HG03196 (cell line): Measurements from ENCODE around the gene BBS7.
A peak's percentile ranks its signal among the peaks of the same experiment; 100 is the strongest.

ENCODE experiments used
- ATAC-seq: cut with Tn5 transposase; IDR thresholded peaks from one replicate; pipeline ENCODE4 v1.9.1; 2021; ENCODE audit not compliant: unreplicated experiment

BBS7 gene

GRCh38 chr4:121869841-121870822 is at the start of gene BBS7:
BBS7 (minus strand) TSS chr4:121870474; CDS start chr4:121870313, 161 bp downstream.
- peak; percentile 100 for ATAC-seq

GRCh38 chr4:121913667-121914066 is 43.4 kb upstream of the BBS7 start:
- no peak for ATAC-seq

DNA sequence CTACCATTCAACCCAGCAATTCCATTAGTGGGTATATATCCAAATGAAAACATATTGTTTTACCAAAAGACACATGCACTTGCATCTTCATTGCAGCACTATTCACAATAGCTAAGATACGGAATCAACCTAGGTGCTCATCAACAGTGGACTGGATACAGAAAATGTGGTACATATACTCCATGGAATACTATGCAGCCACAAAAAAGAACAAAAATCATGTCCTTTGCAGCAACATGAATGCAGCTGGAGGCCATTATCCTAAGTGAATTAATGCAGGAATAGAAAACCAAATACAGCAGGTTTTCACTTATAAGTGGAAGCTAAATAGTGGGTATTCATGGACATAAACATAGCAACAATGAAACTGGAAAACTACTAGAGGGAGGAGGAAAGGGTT is 38.1 kb upstream of the BBS7 start:
- no peak for ATAC-seq

DNA sequence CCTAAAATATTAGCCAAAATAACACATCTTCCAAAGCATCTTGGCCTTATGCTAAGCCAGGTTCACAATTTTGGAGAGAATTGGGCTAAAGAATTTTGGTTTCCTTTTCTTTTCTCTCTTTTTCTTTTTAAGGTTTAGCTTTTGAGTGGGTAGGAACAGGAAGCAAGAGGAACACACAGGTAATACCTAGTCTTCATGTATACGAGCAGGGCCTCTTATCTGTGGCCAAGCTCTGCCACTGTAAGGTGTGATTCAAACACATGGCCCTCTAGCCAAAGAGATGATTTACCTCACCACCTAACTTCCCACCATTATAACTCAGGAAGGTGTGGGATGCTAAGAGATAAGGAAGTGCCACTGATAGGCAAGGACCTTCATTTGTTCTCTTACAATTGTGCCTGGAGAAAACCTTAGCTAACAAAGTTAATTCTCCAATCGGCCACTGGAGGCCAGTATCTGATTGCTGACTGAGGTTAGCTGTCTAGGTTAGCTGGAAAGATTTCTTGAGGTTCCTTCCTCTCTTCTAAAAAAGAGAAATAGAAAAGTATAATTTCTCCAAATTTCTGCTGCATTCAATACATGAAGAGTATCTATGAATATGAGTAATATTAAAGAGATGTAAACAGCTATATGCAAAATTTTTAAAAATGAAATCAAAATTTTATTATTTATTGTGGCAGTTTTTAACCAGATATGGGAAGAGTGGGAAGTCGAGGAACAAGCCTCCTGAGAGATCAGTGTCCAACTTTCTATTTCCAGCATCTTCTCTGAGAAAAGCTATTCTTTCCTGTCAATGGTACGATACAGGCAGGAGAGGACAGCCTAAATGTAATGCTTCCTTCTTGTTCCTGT is 30.1 kb upstream of the BBS7 start:
- ATAC-seq: peak; percentile 82

GRCh38 chr4:121898150-121898549 is 27.9 kb upstream of the BBS7 start:
- ATAC-seq: no peak

GRCh38 chr4:121888134-121888533 is 17.9 kb upstream of the BBS7 start:
- ATAC-seq: no peak

DNA sequence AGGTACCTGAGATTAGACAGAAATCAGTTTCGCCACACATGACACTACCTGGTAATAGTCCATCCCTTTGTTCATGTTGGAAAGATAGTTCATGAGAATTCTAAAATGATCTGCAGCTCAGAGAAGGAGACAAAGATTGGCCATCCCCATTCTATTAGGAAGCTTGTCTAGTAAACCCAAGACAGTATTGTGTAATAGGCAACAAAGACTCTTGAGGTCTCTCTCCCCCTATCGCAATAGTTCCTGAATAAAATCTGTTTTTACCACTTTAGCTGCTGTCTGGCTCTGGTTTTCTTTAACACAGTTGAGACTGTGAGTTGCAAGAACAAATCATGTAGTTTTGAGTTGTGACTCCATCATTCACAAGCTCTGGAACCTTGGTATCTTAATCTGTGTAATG is 14.8 kb upstream of the BBS7 start:
- ATAC-seq: no peak

- no peak for ATAC-seq
Observed at GRCh38 chr4:121881158-121881557, 10.9 kb upstream of the BBS7 start.

- no peak for ATAC-seq
Observed at GRCh38 chr4:121879135-121879534, 8.9 kb upstream of the BBS7 start.

- no peak for ATAC-seq
Observed at GRCh38 chr4:121877041-121877773, 6.9 kb upstream of the BBS7 start.

- no peak for ATAC-seq
Observed at GRCh38 chr4:121876070-121876469, 5.8 kb upstream of the BBS7 start.

- ATAC-seq: no peak
Observed at GRCh38 chr4:121875652-121876051, 5.4 kb upstream of the BBS7 start.

DNA sequence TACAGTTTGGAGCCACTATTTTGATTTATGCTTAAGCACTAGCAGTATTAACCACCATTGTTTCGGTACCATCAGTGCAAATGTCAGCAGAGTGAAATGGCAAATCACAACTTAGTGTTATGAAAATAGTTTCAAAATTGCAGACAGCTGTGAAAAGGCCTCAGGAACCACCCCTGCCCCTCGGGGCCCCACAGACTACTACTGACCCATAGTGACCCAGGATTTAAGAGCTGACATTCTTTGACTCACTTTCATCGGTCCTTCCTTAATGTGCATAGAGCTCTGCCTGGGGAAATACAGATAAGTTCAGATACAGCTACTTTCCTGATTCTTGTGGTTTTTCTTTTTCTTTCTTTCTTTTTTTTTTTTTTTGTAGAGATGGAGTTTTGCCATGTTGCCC is 3.3 kb upstream of the BBS7 start:
- ATAC-seq: no peak

- ATAC-seq: no peak
Observed at GRCh38 chr4:121863799-121864198, 6.5 kb downstream of the BBS7 start.

- ATAC-seq: no peak
Observed at GRCh38 chr4:121861426-121861825, 8.8 kb downstream of the BBS7 start.

DNA sequence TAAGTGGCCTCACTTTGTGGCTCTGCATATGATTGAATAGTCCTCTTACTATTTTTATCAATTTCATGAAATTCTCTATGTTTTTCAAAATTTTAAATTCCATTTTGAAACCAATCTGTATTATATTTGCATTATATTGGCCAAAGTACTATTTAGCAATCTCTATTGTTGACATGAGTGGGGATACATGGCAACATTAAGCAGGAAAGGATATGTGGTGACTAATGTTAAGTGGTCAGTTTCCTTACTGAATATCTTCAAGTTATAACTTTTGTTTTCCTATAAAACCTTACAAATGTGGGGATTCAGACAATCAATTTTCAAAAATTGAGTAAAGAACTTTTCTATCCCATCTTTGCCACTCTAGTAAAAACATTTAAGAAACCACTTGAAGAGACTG is 10.2 kb downstream of the BBS7 start:
- no peak for ATAC-seq

GRCh38 chr4:121851354-121851753 is 18.9 kb downstream of the BBS7 start:
- no peak for ATAC-seq

- ATAC-seq: no peak
Observed at GRCh38 chr4:121846662-121847061, 23.6 kb downstream of the BBS7 start.

DNA sequence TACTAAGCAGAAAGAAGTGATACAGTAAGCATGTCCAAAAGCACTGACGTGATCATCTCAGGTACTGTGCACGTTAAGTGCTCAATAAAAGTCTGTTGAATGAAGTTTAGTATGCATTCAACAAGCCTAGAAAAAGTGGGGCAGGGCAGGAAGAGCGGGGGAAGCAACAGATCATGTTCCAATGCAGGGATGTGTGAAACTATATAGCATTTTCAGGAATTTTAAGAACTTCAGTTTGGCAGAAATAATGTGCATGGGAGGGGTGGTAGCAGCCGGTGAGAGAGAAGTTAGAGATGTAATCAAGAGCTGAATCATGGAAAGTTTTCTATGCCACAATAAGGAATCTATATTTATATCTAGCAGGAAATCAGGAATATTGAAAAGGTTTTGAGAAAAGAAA is 27.4 kb downstream of the BBS7 start:
- no peak for ATAC-seq

DNA sequence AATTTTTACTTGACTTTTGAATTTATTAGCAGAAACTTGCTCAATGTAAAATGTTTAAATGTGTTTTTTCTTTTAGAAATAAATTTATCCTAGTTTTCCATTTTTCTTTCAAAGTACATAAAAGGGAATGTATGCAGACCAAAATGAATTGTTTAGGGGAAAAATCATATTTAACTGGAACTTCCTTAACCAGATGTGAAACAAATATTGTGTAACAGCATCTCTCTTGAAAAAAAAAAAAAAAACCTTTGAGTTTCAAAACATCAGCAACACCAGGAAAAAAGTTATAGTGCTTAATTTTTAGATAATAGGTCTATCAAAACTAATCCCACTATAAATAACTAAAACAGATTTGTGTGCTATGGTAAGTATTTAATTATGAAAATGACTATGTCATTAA is 32.1 kb downstream of the BBS7 start:
- ATAC-seq: no peak

DNA sequence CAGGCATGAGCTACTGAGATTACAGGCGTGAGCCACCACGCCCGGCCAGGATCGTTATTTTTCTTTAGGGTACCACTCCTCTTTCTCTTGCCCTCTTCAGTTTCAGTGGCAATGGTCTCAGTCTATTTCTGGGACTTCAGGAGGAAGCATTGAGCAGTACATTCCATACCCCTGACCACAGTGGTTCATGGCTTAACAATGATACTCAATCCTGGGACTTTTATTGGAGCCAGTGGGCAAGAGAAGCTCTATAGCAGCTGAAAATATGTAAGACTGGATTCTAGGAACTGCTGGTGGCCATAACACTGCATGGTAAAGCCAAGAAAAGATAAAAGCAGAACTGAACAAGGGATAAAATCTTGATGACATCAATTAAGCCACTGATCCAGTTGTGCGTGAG is 40.8 kb downstream of the BBS7 start:
- no peak for ATAC-seq
